HepG2 (cell line): ENCODE measurements around the gene HS3ST3B1. TPM values are rescaled to one million over a fixed set of nuclear protein-coding genes. Genes with fewer than 3 reads are reported as not detected.
A peak's percentile ranks its signal among the peaks of the same experiment; 100 is the strongest.

Experiments used
- FOXA3 ChIP-seq: IDR thresholded peaks from 2 replicates; pipeline ENCODE4 v1.6.1; 2016; ENCODE audit warnings: missing genetic modification reagents, missing compliant biosample characterization
- FOXK1 ChIP-seq: sonication (generic); formaldehyde crosslinking; IDR thresholded peaks from 2 replicates; pipeline ENCODE4 v1.4.0; 2020; ENCODE audit warnings: low read depth, missing genetic modification reagents, borderline replicate concordance
- FOXP1 ChIP-seq, 2 experiments: fragments of 450-650 bp in 1 of 2; IDR thresholded peaks; 2 replicates each; pipeline ENCODE4 v1.6.1; 2017 to 2018; ENCODE audit warnings: antibody characterized with exemption in 1 of 2
- GABPB1 ChIP-seq: IDR thresholded peaks from 2 replicates; pipeline ENCODE4 v1.6.1; 2016; ENCODE audit warnings: mild to moderate bottlenecking, missing genetic modification reagents, moderate library complexity, missing compliant biosample characterization
- HMGA1 ChIP-seq: sonication (generic); formaldehyde crosslinking; conservative IDR thresholded peaks from 2 replicates; pipeline ENCODE4 v1.4.0; 2020; ENCODE audit warnings: missing genetic modification reagents
- MED8 ChIP-seq: sonication (generic); formaldehyde crosslinking; IDR thresholded peaks from 2 replicates; pipeline ENCODE4 v1.8.1; 2023; ENCODE audit warnings: mild to moderate bottlenecking, missing genetic modification reagents; ENCODE audit not compliant: insufficient replicate concordance
- POGZ ChIP-seq: sonication (generic); formaldehyde crosslinking; IDR thresholded peaks from 2 replicates; pipeline ENCODE4 v1.4.0; 2020; ENCODE audit warnings: mild to moderate bottlenecking, missing genetic modification reagents
- POLR2G ChIP-seq: fragments of 200-400 bp; formaldehyde crosslinking; IDR thresholded peaks from 2 replicates; pipeline ENCODE4 v1.6.1; 2018; ENCODE audit warnings: mild to moderate bottlenecking, low read depth, low read length, moderate library complexity
- ZBTB40 ChIP-seq, 2 experiments: fragments of 450-650 bp in 1 of 2; sonication (generic) in 1 of 2; formaldehyde crosslinking in 1 of 2; IDR thresholded peaks; 2 replicates each; pipeline versions ENCODE4 v1.6.1 to v1.8.0; 2016 to 2022; ENCODE audit warnings: antibody characterized with exemption in 1 of 2, mild to moderate bottlenecking in 1 of 2, missing genetic modification reagents in 1 of 2
- ZHX2 ChIP-seq, 2 experiments: sonication (generic) in 1 of 2; formaldehyde crosslinking in 1 of 2; IDR thresholded peaks; 2 replicates each; pipeline versions ENCODE4 v1.6.1 to v1.9.0; 2014 to 2022; ENCODE audit warnings: antibody characterized with exemption in 1 of 2, borderline replicate concordance in 1 of 2, inconsistent platforms in 1 of 2, low read depth in 1 of 2, missing genetic modification reagents in 1 of 2
- ZNF33A ChIP-seq: sonication (generic); formaldehyde crosslinking; IDR thresholded peaks from 2 replicates; pipeline ENCODE4 v1.5.1; 2020; ENCODE audit warnings: missing genetic modification reagents, mild to moderate bottlenecking, moderate library complexity, borderline replicate concordance
- ZNF441 ChIP-seq: sonication (generic); formaldehyde crosslinking; IDR thresholded peaks from 2 replicates; pipeline ENCODE4 v1.7.0; 2021; ENCODE audit warnings: missing genetic modification reagents, borderline replicate concordance
- ZNF616 ChIP-seq: sonication (generic); formaldehyde crosslinking; IDR thresholded peaks from 2 replicates; pipeline ENCODE4 v1.5.0; 2020; ENCODE audit warnings: low read depth, mild to moderate bottlenecking, missing genetic modification reagents
- polyA plus RNA-seq, 8 experiments: library from polyadenylated mRNA; depleted of rRNA in 3 of 8; stranded (reverse) in 7 of 8; unstranded in 1 of 8; fragments of >200 nt; fragmentation: Illumina TruSeq in 4 of 8; extraction: Trizol in 4 of 8; gene quantifications; 2 replicates each; pipeline versions ENCODE4 v1.2.1 to v1.2.3, GENCODE V29; 2011 to 2016; ENCODE audit warnings: low read depth in 4 of 8, missing spikeins in 1 of 8, mixed read lengths in 1 of 8; ENCODE audit not compliant: insufficient read depth in 1 of 8
- total RNA-seq, 5 experiments: library from RNA; depleted of rRNA; stranded (reverse); fragments of >200 nt; fragmentation: Illumina TruSeq; extraction: Trizol; gene quantifications; 2 replicates each; pipeline ENCODE4 v1.2.3, GENCODE V29; 2016; ENCODE audit warnings: low read depth in 1 of 5

Gene HS3ST3B1
- total and polyA plus RNA-seq, 2 of the 13 experiments (the other 11 are each of a cell fraction or from before 2014, with no cell fraction given), result 15.7 to 39.5 TPM

- no peak for TF ChIP-seq ZBTB40 (IDR thresholded peaks at IDR 0.05)
- no peak for TF ChIP-seq ZBTB40 (CRISPR knock-in tag; IDR thresholded peaks at IDR 0.05)
- no peak for TF ChIP-seq FOXP1 (IDR thresholded peaks at IDR 0.05)
- TF ChIP-seq FOXP1 (CRISPR knock-in tag; IDR thresholded peaks at IDR 0.05), result no peak
- peak; percentile 37 for TF ChIP-seq MED8
- peak; percentile 62 for TF ChIP-seq FOXA3 (CRISPR knock-in tag)
- TF ChIP-seq POGZ (CRISPR knock-in tag), result no peak
- TF ChIP-seq FOXK1 (CRISPR knock-in tag), result 0 out of 2 replicates have a peak, but pooled peaks have one; percentile 16
- no peak for TF ChIP-seq ZHX2 (IDR thresholded peaks at IDR 0.05; ENCODE audit: low read depth)
- no peak for TF ChIP-seq ZHX2 (CRISPR knock-in tag; IDR thresholded peaks at IDR 0.05; ENCODE audit: borderline replicate concordance)
- TF ChIP-seq GABPB1 (CRISPR knock-in tag), result 0 out of 2 replicates have a peak, but pooled peaks have one; percentile 23
- TF ChIP-seq HMGA1 (CRISPR knock-in tag), result no peak
- TF ChIP-seq ZNF33A, result no peak
- TF ChIP-seq POLR2G, result peak; percentile 81
- no peak for TF ChIP-seq ZNF616 (CRISPR knock-in tag)
- peak; percentile 46; the same call in 1 of the 2 replicates for TF ChIP-seq ZNF441 (CRISPR knock-in tag)
Measured at GRCh38 chr17:14373614-14374259, 72.9 kb downstream of the HS3ST3B1 start (continued).
